Activated CD8-positive, alpha-beta memory T cell treated with anti-CD3 and anti-CD28 coated beads for 24 hours (primary cell): ENCODE data around the gene ANTXRL.
"Not testable (repeated sequence)": the region's sequence is repeated elsewhere in the genome, so short reads cannot be mapped to it uniquely, and the experiment has no call there.

Experiments
- DNase-seq: peaks from one replicate; pipeline ENCODE4 v3.0.0-alpha.2; 2020

The ANTXRL gene

DNA sequence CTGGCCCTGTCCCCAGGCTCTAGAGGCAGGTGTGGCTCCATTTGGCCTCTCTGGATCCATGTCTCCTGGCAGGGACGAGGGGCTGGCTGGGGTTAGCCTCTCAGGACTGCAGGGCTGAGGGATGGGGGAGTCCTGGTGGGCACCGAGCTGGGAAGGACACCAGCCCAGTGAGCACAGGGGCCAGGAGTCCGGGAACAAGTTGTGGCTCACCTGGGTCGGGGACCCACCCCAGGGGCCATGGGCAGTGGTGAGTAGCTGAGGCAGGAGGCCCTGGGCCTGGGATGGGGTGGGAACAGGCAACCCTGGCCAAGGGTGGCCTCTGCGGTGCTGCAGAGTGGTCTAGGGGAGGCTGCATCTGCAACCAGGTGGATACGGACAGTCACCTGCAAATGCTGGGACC is 24.1 kb downstream of the ANTXRL start:
- no peak for DNase-seq

DNA sequence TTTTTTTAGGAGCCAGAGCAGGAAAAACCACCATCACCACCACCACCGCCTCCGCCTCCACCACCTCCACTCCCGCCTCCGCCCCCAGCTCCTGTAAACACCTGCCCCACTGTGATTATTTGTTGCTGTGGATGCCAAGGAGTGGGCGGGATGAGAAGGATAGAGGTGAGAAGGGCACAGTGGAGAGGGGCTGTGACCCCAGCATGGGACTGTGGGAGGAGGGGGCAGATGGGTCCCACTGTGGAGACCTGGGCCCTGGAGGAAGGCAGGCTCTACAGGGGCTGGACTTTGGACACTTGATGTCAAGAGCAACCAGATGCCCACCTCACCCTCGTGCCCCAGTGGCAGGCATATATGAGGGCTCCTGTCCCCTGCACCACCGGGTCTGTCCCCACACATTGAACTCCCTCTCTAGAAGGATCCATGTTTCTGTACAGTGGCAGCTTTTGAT is 24.7 kb downstream of the ANTXRL start:
- DNase-seq: no peak

DNA sequence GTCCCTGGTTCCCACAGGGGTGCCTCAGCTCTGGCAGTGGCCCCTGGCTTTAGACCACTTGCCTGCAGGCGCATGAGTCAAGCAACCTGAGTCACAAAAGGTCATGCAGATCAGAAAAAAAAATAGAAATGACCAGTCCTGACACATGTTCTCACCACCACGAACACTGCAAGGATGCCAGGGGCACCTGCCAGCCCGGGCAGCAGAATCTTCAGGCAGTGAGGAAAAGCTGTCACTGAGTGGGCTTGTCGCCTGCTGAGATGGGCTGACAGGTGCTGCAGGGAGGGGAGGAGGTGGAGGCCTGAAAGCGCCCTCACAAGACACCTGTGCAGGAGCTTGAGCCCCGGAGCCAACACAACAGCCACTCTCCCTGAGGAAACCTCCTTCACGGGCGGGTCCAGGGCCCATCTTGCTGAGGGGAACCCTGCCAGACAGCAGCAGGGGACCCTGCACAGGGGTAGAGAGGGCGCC is 25.2 kb downstream of the ANTXRL start:
- not testable (repeated sequence) for DNase-seq

DNA sequence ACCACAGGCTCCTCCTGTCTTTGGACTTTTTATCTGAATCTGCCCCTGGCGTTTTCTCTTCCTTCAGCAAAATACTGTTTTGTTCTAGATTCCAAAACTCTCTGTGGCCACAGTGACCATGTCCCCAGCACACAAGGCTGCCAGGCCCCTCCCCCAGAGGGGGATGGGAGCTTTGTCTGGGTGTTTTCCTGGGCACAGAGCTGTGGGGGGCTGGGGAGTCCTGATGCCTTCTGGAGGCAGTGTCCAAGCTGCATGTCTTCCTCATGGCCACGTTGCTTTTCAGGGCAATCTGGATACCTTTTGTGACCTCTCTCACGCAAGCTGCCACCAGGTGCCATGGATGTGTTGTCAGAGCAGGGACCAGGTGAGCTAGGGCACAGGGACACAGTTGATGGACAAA is 26.2 kb downstream of the ANTXRL start:
- no peak for DNase-seq

DNA sequence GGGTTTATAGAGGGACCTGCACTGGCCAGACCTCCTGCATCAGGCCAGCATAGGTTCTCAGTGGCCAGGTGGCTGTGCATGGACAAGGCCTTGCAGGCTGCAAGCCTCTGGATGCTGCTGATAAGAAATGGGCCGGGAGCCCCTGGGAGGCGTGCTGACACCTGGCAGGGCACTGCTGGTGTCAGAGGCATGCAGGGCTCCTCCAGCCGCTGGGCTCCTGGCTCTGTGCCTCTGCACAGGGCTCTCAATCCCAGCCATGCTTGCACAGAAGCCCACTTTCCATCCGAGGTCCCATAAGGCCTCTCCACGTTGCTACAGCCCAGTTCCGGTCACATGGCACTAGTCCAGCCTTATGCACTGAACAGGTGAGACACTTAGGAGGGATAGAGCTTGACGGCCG is 27.3 kb downstream of the ANTXRL start:
- DNase-seq: peak; percentile 15

DNA sequence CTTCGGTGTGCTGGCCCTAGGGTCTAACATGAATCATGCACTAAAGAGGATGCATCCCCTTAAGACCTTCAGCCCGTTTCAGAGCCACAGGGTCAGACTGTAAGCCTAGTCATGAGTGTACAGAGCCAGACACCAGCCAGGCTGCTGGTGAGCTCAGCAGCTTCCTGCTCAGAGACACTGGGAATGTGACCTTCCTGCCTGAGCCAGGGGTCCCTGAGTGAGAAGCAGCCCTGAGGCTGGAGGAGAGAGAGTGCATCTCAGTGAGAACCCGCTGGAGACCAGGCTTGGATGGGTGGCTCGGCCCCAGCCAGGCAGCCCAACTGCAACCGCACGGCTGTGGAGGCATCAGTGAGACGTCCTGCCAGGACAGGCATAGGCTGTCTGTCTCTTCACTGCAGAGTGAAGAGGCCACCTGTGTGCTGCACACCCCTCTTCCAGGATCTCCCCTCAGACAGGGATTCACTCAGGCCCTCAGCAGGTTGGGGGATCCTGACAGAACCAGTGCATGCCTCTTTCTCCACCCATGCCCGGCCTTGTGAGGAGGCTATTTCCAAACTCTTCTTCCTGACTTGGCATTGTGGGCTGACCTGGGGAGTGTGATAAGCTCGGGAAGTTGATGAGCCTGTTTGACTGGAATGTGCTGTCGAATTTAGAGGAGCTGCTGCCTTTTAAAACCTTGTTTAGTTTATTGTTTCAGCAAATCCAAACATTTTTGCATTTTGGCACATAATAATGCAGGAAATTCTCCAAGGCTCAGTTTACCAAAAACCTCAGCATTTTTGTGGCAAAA is 28.5 kb downstream of the ANTXRL start:
- DNase-seq: not testable (repeated sequence)

DNA sequence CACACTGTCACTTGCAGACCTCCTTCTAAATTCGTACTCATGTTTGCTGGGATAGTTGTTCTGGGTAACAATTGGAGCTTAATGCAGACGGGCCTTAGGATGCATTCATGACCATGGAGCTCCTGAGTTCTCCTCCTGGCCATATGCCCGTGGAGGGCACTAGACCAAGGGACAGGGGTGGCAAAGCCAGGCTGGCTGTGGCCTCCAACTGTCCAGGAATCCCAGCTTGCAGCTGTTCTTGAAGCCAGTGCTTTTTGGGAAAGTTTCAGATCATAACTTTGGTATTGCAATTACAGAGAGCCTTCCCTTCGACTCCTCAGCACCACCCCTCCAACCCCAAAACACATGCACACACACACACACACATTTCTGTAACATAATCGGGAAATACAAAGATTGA is 30.6 kb downstream of the ANTXRL start:
- DNase-seq: no peak

DNA sequence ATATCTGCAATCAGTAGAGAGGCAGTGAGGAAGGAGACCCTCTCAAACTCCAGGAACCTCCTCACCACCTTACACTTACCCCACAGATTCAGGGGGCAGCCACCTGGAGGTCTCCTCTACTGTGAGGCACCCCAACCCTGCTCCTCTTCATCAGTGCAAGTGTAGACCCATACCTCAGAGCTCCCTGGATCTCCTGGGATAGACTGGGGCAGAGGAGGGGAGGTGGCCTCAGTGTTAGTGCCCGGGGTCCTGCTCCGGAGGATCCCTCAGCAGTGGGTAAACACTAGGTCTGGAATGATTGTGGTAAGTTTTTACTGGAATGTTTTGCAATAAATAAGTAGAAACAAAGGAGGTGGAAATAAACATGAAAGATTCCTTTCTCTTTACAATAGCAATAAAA is 31.1 kb downstream of the ANTXRL start:
- DNase-seq: no peak

DNA sequence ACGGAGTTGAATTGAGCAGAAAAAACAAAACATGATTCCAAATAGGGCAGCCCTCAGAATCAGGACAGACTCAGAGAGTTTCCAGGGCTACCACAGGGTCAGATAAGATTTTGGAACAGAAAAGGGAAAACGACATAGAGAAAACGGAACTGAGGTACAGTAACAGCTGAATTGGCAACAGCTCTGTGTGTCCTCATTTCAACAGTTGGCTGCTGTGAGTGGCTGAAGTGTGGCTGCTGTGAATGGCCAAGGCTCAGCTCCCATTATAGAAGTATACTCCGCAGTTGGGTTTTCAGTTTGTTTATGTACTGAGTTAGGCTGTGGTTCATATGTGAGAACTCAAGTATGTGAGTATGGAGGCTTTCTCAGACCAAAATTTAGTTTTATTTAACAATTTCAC is 32.0 kb downstream of the ANTXRL start:
- DNase-seq: no peak

DNA sequence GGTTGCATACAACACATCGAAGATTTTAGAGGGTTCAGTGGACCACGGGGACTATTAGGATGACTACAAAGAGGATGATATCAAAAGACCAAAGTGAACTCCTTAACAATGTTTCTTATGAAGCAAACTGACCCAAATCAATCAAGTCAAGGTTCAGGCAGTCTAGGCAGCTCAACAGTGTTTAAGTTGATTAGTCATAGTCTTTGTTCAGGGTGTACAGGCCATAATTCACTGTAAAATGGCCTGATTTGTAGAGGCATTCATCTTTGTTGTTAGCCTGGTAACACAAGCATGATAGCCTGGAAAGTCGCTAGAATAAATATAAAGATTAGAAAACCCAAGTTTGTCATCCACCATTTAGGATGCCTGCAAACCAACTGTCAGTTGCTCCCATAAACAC is 32.6 kb downstream of the ANTXRL start:
- no peak for DNase-seq

DNA sequence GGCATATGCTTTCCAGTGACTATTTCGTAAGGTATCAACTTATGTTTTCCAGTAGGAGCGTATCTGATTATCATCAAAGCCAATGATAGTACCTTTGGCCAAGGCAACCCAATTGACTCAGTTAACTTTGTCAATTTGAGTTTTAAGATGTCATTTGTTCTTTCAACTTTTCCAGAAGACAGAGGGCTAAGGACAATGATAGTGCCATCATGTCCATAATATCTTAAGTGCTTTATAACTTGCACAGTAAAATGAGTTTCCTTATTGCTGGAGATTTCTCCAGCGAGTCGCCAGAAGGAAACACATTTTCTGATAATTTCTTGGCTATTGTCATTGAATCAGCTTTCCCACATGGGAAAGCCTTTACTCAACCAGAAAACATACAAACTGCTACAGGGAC is 35.0 kb downstream of the ANTXRL start:
- DNase-seq: no peak

DNA sequence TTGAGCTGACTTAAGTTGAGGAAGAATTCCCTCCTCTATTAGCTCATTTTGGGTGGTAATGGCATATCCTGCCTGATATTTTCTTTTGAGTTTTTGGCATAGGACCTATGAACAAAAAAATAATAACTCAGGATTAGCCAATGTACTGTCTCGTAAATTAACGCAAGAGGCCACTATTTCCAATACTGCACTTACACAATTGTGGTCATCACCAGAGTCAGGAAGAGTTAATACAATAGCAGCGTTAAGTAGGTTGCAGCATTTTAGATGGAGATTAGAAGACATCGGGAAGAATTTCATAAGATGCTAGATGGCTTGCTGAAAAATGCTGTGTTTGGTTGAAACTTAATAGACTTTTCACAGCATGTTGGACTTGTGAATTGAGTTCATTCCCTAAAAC is 36.4 kb downstream of the ANTXRL start:
- DNase-seq: no peak

DNA sequence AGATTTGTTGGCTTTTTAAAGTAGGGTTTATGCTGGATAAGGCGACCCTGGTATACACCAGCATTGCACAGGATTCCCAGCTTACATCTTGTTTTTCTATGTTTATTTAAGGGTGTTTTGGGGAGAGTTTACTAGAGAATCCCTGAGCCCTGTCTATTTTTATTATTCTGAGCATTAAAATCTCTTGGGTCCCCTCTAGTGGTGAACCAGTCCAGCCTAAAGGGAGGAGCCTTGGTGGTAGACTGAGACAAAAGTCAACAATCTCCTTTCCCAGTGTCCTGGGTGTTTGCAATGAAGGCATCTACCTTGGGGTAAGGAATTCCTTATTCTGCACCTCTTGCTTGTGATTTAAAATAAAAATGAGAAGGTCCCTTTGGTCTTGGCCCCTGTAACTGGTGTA is 38.2 kb downstream of the ANTXRL start:
- no peak for DNase-seq

DNA sequence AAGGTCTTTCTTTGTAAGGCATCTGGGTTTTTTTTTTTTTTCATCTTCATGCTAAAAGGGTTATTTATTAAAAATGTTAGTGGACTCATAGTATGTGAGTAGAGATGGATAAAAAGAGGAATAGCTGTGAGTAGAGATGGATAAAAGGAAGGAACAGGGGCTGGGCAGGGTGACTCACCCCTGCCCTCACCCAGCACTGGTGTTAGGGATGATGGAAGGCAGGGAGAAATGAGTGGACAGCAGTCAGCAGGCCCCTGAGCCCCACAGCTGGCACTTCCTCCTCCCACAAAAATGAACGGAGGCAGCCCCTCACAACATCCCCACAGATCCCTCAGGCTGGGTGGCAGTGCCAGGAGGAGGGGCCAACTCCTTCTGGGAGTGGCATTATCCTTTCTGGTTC is 39.3 kb downstream of the ANTXRL start:
- DNase-seq: no peak

DNA sequence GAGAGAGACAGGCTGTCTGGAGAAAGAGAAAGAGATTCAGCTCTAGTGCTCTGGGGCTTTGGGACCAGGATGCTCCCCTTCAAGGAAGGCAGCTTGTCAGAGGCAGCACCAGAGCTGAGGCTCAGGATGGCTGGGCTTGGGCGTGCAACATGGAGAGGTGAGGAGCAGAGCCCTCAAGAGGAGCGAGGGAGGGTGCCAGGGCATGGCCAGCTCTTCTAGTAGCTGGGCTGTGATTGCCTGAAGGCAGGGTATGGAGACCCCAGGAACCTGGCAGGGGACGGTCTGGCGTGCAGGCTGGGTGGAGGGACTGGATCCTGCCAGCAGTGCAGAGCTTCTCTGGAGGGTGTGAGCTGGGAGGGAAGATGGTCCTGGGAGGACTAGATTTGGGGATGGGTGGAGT is 40.2 kb downstream of the ANTXRL start:
- no peak for DNase-seq

DNA sequence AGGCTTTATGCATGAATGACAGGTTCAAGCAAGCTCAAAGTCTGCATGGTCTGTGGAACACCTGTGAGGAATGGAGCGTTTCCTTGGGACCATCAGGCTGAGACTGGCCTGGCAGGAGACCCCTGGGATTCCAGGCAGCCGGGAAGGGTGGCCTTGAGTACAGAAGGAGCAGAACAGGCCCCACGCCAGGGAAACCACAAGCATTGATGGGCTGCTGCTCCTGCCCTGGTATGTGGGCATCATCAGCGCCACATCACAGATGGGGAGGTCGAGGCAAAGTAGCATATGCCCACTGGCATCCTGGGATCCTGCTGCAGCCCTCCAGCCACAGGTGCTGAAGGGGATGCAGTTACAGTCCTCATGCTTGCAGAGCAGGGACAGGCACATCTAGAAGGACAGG is 40.9 kb downstream of the ANTXRL start:
- no peak for DNase-seq

DNA sequence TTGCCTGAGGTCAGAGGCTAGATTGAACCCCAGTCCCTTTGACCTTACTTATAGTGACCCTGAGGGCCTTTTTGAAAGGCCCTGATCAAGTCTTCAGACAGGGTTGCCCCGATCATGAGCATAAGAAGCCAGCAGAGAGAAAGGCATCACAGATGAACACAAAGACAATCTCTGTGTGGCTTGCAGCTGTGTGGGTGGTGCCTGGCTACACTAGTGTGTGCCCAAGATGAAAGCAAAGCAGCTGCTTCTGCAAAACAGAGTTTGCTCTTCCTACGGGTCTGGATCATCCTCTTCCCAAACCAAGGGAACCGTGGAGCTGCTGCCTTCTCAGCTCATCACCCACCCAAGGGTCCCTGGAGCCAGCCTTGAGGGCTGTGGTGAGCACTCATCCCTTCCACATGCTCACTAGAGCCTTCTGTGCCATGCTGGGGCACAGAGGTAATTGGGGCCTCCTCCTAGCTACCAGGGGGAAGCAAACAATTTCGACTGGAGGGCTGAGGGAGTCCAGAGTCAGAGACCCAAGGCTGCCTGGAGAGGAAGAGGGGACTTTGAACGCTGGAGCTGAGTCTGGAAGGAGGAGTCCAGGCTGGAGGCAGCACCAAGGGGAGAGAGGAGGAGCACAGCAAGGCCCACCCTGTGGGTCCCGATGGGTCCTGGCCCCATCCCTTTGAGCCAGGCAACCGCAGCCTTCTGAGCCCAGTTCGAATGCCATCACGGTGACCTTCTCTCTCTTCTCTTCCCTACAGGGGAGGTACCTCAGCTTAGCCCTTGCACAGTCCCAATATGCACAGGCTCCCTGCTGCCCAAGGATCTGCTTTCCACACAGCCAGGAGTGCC is 42.3 kb downstream of the ANTXRL start:
- no peak for DNase-seq

DNA sequence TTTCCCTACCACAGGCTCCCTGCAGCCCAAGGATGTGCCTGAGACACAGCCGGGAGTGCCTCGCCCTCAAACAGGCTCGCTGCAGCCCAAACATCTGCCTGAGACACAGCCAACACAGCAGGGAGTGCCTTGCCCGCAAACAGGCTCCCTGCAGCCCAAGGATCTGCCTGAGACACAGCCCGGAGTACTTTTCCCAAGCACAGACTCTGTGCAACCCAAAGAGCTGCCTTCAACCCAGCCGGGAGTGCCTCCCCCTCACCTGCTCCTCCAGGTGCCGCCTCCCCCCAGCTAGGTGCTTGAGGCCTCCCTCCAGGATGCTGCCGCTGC is 42.9 kb downstream of the ANTXRL start:
- DNase-seq: no peak

DNA sequence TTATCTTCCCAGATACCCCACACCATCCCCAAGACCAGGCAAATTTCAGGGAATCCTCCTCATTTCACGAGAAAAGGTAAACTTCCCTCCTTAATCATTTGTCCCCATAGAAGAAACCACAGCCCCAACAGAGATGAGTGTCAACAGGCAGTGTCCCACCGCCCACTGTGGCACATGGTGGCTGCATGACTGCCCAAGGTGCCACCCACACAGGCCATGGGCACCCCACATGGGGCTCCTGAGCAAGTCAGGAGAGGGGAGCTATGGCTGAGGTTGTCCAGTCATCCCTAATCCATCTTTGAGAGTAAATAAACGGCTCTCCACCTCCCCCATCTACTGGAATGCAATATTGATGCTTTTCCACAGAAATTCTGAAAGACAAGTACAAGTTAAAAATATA is 44.1 kb downstream of the ANTXRL start:
- DNase-seq: no peak

DNA sequence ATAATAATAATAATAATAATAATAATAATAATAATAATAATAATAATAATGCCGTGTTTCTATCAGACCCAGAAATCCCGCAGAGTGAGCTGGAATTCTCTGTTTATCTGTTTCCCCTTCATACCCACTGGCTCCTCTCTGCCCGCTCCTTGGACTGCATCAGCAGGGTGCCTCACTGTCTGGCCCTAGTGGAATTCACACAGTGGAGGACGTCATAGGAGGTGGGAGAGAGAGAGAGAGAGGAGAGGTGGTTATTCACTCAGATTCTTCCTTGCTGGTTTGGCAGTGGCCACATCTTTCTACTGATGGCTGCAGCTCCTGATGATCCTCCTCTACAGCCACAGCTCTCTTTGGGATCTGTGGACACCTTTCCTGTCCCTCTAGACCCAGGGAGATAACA is 78.7 kb downstream of the ANTXRL start:
- not testable (repeated sequence) for DNase-seq

DNA sequence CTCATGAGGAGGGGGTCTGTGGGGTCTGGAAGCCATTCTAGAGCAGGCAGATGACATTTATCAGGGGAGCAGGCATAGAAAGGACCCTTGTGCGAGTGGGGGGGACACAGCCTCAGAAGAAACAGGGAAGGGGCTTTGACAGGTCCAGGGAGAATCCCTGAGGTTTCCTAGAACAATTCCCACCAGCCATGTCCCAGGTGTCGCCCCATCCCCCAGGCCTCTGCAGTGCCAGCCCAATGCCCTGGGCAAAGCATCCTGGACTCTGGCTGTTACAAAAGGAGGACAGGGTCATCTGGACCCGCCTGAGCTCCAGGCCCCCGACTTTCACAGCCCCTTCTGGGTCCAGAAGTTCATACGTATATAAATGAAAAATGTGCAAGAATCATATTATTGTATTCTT is 80.4 kb downstream of the ANTXRL start:
- DNase-seq: not testable (repeated sequence)

DNA sequence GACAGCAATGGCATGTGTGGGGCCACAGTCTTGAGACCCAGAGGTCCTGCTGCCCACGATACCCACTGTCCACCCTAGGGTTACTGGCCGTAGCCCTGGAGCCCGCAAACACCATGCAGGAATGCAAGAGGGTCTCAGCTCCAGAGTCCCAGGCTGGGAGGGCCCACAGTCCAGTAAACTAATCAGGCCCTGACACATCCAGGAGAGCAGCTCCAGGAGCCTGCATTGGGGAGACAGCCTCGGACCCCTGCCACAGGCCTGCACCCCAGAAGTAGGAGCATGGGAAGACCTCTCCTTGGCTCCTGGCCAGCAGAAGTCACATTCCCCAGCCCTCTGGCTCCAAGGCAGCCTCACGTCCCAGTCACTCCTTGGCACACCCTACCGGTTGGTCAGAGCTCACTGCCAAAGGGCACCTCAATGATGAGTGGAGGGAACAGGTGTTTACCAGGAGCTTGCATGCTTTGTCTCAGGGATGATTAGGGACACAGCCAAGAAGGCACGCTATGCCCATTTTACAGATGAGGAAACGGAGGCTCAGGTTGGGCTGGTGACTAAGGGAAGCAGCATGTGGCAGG is 81.0 kb downstream of the ANTXRL start:
- not testable (repeated sequence) for DNase-seq

DNA sequence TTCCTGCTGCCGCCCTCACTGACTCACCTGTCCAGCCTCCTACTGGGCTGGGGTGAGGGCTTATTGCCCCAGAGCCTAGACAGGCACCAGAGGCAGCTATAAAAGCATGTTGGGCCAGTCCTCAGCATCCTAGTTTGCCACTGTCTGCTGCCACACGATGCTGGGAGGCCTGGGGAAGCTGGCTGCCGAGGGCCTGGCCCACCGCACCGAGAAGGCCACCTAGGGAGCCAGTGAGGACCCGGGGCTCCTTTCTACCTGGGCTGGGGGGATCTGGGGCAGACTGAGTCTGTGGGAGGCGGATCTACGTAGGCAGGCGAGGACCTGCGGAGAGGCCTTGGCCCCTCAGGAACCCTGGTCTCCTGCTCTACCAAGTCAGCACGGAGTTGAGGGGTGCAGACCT is 82.2 kb downstream of the ANTXRL start:
- not testable (repeated sequence) for DNase-seq

DNA sequence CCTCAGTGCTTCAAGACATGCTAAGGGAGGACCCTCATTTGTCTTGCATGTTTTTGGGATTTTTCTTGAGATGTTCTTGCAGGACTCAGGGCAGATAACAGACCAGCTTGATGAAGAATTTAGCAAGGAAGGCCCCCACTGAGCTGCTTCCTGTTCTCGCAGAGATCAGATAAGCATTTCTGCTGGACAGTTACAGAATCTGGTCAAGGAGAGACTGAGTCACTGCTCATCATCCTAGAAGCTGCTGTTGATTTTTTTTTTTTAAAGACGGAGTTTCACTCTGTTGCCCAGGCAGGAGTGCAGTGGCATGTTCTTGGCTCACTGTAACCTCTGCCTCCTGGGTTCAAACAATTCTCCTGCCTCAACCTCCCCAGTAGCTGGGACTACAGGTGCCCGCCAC is 87.6 kb downstream of the ANTXRL start:
- not testable (repeated sequence) for DNase-seq
